CD4-positive, CD25-positive, alpha-beta regulatory T cell (primary cell): ENCODE data around the gene S100A14. TPM values are rescaled to one million over a fixed set of nuclear protein-coding genes. Genes with fewer than 3 reads are reported as not detected.

ENCODE experiments used
- ATAC-seq, 2 donors: fragments of 150-1000 bp; cut with Tn5 transposase; one replicate each; pipeline ENCODE4 v1.10.0; 2021; ENCODE audit warnings: low read depth in 2 of 2, moderate number of reproducible peaks in 2 of 2, moderate library complexity in 1 of 2
- DNase-seq, 3 donors: peaks; one replicate each; pipeline versions ENCODE4 v3.0.0 to v3.0.0-alpha.2; 2012 to 2022; ENCODE audit warnings: mixed read lengths in 1 of 3
- H3K27ac ChIP-seq: one replicate; pipeline ENCODE4 v1.7.0; 2013; ENCODE audit warnings: mild to moderate bottlenecking, low read length; ENCODE audit not compliant: insufficient read depth, poor library complexity, severe bottlenecking
- H3K27me3 ChIP-seq: one replicate; pipeline ENCODE4 v1.7.0; 2013; ENCODE audit warnings: low read length; ENCODE audit not compliant: control insufficient read depth, insufficient read depth
- H3K36me3 ChIP-seq: one replicate; pipeline ENCODE4 v1.7.0; 2013; ENCODE audit warnings: mild to moderate bottlenecking, low read length, moderate library complexity; ENCODE audit not compliant: control insufficient read depth, insufficient read depth
- H3K4me1 ChIP-seq: 2 replicates; pipeline ENCODE4 v1.7.0; 2013; ENCODE audit warnings: mild to moderate bottlenecking, low read length; ENCODE audit not compliant: insufficient read depth, control insufficient read depth, poor library complexity, severe bottlenecking
- H3K4me3 ChIP-seq: one replicate; pipeline ENCODE4 v1.7.0; 2013; ENCODE audit warnings: low read depth, mild to moderate bottlenecking, low read length, moderate library complexity
- H3K9me3 ChIP-seq, 2 experiments: 1 replicate in 1 of 2; 2 replicates in 1 of 2; pipeline ENCODE4 v1.7.0; 2013; ENCODE audit warnings: low read length in 2 of 2, mild to moderate bottlenecking in 1 of 2, moderate library complexity in 1 of 2; ENCODE audit not compliant: control insufficient read depth in 2 of 2
- H3K27ac Mint-ChIP-seq, 3 donors: one replicate each; pipeline ENCODE4 v1.8.0; 2020 to 2022; ENCODE audit warnings: mild to moderate bottlenecking in 3 of 3, mixed read lengths in 3 of 3, moderate library complexity in 2 of 3
- H3K27me3 Mint-ChIP-seq: one replicate; pipeline ENCODE4 v1.8.0; 2022; ENCODE audit warnings: mild to moderate bottlenecking, mixed read lengths
- H3K36me3 Mint-ChIP-seq: one replicate; pipeline ENCODE4 v1.8.0; 2020; ENCODE audit warnings: mixed read lengths
- H3K4me1 Mint-ChIP-seq, 4 donors: one replicate each; pipeline ENCODE4 v1.8.0; 2020 to 2022; ENCODE audit warnings: mixed read lengths in 4 of 4, mild to moderate bottlenecking in 1 of 4
- H3K4me3 Mint-ChIP-seq, 4 donors: one replicate each; pipeline ENCODE4 v1.8.0; 2020 to 2022; ENCODE audit warnings: mild to moderate bottlenecking in 4 of 4, mixed read lengths in 4 of 4, moderate library complexity in 3 of 4
- H3K9me3 Mint-ChIP-seq, 7 donors: one replicate each; pipeline ENCODE4 v1.8.0; 2020 to 2022; ENCODE audit warnings: mixed read lengths in 7 of 7, mild to moderate bottlenecking in 3 of 7, moderate library complexity in 2 of 7
- polyA plus RNA-seq, 4 donors: library from polyadenylated mRNA; unstranded; fragments of 300-500 nt; fragmentation: Illumina TruSeq; gene quantifications; one replicate each; pipeline ENCODE4 v1.2.3, GENCODE V29; 2021
- total RNA-seq: library from RNA; stranded (reverse); gene quantifications from one replicate; pipeline ENCODE4 v1.2.3, GENCODE V29; 2022

Gene S100A14
- total and polyA plus RNA-seq, 5 donors from 2014 or later = not detected

DNA sequence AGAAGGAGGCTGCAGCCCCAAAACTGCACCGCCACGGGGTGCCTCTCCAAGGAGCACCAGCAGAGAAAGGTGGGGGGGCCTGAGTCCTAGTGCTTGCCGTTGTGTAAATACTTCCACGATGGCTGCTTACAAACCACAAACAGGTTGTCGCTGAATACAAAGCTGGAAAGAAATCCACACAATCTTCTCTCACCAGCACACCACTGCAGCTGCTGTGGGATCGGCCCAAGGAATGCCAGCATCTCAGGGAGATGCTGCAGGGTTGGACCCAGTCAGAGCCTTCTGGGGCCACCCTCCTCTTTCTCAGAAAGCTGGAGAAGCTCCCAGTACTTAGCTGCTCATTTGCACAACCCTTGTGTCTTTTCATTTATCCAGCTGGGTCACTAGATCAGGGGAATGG lies 3.0 kb upstream of the S100A14 start:
- H3K27ac ChIP-seq = no peak overlapping the region
- DNase-seq = no peak
- no peak for ATAC-seq
- H3K27me3 Mint-ChIP-seq = no peaks in the 10 kb centered on the region
- no peaks in the 10 kb centered on the region for H3K9me3 ChIP-seq
- H3K4me3 ChIP-seq = no peak overlapping the region
- no peaks in the 10 kb centered on the region for H3K4me1 ChIP-seq
- H3K4me3 Mint-ChIP-seq = no peak overlapping the region
- peaks cover 6% of the 10 kb centered on the region for H3K36me3 Mint-ChIP-seq
- H3K27me3 ChIP-seq = no peaks in the 10 kb centered on the region
- H3K27ac Mint-ChIP-seq = no peak overlapping the region
- no peaks in the 10 kb centered on the region for H3K36me3 ChIP-seq
- no peaks in the 10 kb centered on the region for H3K9me3 Mint-ChIP-seq
- H3K4me1 Mint-ChIP-seq = peaks cover 0 to 6% (median 0%) of the 10 kb centered on the region in 4 donors

DNA sequence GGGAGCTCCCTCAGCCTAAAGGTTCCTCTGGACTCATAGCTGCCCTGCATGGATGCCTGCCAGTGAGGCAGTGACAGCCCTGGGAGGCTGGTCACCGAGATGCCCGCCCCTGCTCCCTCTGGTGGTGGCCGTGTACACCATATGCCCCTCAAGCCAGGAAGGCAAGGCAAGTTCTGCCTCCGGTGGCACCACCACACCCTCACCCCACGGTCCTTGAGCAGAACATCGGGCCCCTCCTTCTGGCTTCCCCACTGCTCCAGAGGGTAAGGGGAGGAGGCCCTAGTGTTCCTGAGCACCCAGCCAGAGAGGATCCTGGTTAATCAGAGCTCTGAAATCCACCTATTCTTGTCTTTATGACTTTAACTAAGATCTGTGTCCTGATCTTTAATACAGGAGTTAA lies 1.5 kb upstream of the S100A14 start:
- no peaks in the 10 kb centered on the region for H3K36me3 Mint-ChIP-seq

DNA sequence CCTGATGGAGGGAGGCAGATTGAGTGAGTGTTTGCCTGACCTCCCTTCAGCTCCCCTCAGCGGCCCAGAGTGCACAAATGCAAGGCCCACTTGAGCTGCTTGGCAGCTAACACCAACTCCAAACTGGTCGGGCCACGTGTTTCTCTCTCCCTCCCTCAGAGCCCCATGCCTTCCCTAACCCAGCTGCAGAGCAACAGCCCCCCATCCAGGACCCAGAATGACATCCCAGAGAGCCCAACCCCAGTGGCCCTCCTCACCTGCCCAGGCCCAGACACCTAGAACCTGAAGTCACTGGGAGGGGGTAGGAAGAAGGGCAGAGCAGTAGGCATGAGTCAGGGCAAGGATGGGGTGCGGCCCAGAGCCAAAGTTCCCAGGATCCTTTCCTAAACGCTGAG lies 789 bp upstream of the S100A14 start:
- H3K27me3 Mint-ChIP-seq = no peaks in the 10 kb centered on the region
- DNase-seq (no peak), ATAC-seq (no peak)
- no peaks in the 10 kb centered on the region for H3K36me3 Mint-ChIP-seq
- H3K27ac Mint-ChIP-seq = peak overlapping the region in 1 of 3 donors; percentile 36
- Histone ChIP-seq H3K4me1 (no peaks in the 10 kb centered on the region), H3K4me3 (no peak overlapping the region), H3K9me3 (no peaks in the 10 kb centered on the region), H3K27me3 (no peaks in the 10 kb centered on the region), H3K27ac (no peak overlapping the region), H3K36me3 (no peaks in the 10 kb centered on the region)
- H3K4me1 Mint-ChIP-seq = peaks cover 0 to 6% (median 0%) of the 10 kb centered on the region in 4 donors
- no peak overlapping the region for H3K4me3 Mint-ChIP-seq
- no peaks in the 10 kb centered on the region for H3K9me3 Mint-ChIP-seq

More for the DNA sequence above, 1.5 kb upstream of the S100A14 start:
- Mint-ChIP-seq H3K4me1 (peaks cover 0 to 6% (median 0%) of the 10 kb centered on the region in 4 donors), H3K27ac (no peak overlapping the region), H3K9me3 (no peaks in the 10 kb centered on the region), H3K27me3 (no peaks in the 10 kb centered on the region), H3K4me3 (no peak overlapping the region)
- peak in 2 of 3 donors; percentile 55 to 73 for DNase-seq
- no peak overlapping the region for H3K27ac ChIP-seq
- peak in 1 of 2 donors; percentile 82 for ATAC-seq
- no peaks in the 10 kb centered on the region for H3K4me1 ChIP-seq
- H3K9me3 ChIP-seq = no peaks in the 10 kb centered on the region
- no peaks in the 10 kb centered on the region for H3K36me3 ChIP-seq
- no peak overlapping the region for H3K4me3 ChIP-seq
- no peaks in the 10 kb centered on the region for H3K27me3 ChIP-seq

DNA sequence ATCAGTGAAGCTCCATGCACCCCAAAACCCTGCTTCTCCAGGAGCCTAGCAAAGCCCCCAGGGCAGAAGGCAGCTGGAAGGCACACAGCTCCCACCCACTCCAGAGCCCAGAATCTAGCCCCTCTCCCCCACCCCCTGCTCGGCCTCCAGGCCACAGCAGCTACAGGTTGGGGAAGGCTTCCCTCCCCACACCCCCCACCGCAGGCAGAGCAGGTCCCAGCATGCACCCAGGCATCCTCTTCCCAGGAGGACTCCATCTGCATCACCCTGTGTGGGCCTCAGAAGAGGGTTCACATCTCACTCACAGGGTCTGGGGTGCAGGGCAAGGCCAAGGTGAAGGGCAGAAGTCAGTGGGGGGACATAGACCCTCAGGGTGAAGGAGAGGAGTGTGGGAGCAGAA lies 719 bp downstream of the S100A14 start:
- no peak overlapping the region for H3K27ac Mint-ChIP-seq
- no peak overlapping the region for H3K4me3 Mint-ChIP-seq

DNA sequence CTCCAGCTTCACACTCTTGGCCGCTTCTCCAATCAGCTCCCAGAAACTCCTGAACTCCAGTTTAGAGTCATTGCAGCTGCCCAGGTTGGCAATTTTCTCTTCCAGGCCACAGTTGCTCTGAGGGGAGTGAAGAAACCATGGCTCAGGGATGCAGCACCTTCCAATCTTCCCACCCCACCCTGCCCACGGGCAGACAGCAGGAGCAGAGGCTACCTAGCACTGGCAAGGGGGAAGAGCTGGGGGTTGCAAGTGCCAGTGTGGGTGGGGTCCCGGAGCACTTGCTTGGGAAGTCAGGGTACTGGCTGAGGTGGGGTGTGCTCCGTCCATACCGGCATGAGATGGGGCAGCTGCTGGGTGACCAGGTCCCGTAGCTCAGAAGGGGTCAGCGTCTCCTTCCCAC lies 1.2 kb downstream of the S100A14 start:
- DNase-seq (no peak), ATAC-seq (no peak)
- Mint-ChIP-seq H3K36me3 (no peaks in the 10 kb centered on the region), H3K27ac (peak overlapping the region in 1 of 3 donors; percentile 76), H3K4me1 (peaks cover 0 to 6% (median 0%) of the 10 kb centered on the region in 4 donors), H3K27me3 (no peaks in the 10 kb centered on the region), H3K9me3 (no peaks in the 10 kb centered on the region), H3K4me3 (no peak overlapping the region)
- no peaks in the 10 kb centered on the region for H3K9me3 ChIP-seq
- no peak overlapping the region for H3K27ac ChIP-seq
- H3K27me3 ChIP-seq = no peaks in the 10 kb centered on the region
- no peak overlapping the region for H3K4me3 ChIP-seq
- no peaks in the 10 kb centered on the region for H3K4me1 ChIP-seq
- H3K36me3 ChIP-seq = no peaks in the 10 kb centered on the region

More for the DNA sequence above, 719 bp downstream of the S100A14 start:
- Histone ChIP-seq H3K36me3 (no peaks in the 10 kb centered on the region), H3K27ac (no peak overlapping the region), H3K4me1 (no peaks in the 10 kb centered on the region), H3K4me3 (no peak overlapping the region), H3K27me3 (no peaks in the 10 kb centered on the region), H3K9me3 (no peaks in the 10 kb centered on the region)
- no peaks in the 10 kb centered on the region for H3K27me3 Mint-ChIP-seq
- no peaks in the 10 kb centered on the region for H3K9me3 Mint-ChIP-seq
- no peaks in the 10 kb centered on the region for H3K36me3 Mint-ChIP-seq
- no peak for DNase-seq
- H3K4me1 Mint-ChIP-seq = peaks cover 0 to 6% (median 0%) of the 10 kb centered on the region in 4 donors
- ATAC-seq = no peak

DNA sequence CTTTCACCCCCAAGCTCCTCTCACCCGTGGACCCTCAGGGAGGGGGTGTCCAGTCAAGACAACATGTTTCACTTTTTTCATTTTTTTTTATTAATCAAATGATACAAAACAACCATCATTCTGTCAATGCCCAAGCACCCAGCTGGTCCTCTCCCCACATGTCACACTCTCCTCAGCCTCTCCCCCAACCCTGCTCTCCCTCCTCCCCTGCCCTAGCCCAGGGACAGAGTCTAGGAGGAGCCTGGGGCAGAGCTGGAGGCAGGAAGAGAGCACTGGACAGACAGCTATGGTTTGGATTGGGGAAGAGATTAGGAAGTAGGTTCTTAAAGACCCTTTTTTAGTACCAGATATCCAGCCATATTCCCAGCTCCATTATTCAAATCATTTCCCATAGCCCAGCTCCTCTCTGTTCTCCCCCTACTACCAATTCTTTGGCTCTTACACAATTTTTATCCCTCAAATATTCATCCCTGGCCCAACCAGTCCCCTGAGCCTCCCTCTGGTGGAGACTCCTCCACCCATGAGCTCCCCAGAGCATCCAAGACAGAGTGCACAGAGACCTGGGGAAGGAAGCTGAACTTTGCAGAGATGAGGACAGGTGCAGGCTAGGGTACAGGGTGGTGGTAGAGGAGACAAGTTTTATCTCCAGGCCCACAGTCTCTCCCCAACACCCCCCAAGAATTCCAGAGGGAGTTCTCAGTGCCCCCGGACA lies 1.8 kb downstream of the S100A14 start:
- Histone ChIP-seq H3K27ac (no peak overlapping the region), H3K27me3 (no peaks in the 10 kb centered on the region), H3K36me3 (no peaks in the 10 kb centered on the region), H3K9me3 (no peaks in the 10 kb centered on the region), H3K4me3 (no peak overlapping the region), H3K4me1 (no peaks in the 10 kb centered on the region)
- Mint-ChIP-seq H3K9me3 (no peaks in the 10 kb centered on the region), H3K27me3 (no peaks in the 10 kb centered on the region), H3K4me1 (peaks cover 0 to 6% (median 0%) of the 10 kb centered on the region in 4 donors), H3K27ac (peak overlapping the region in 1 of 3 donors; percentile 76), H3K4me3 (no peak overlapping the region), H3K36me3 (no peaks in the 10 kb centered on the region)
- ATAC-seq (no peak), DNase-seq (no peak)

DNA sequence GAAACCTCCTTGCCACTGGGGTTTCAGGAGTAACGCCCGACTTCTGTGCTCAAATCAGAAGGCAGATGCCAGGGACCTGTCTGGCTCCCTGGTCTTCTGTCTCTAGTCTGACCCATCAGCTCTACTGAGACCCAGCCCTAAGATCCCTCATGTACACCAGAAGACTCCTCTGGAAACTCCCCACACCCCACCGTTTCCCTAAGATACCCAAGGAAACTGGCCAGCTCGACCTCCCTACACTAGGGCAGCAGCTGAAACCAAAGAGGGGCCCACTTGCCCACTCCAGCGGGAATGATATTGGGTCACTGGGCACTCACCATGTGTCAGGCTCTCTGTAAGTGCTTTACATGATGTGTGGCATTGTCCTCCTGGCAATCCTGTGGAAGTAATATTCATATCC lies 2.7 kb downstream of the S100A14 start:
- no peak overlapping the region for H3K27ac ChIP-seq
- DNase-seq = no peak
- no peaks in the 10 kb centered on the region for H3K4me1 ChIP-seq
- no peak for ATAC-seq
- no peaks in the 10 kb centered on the region for H3K27me3 Mint-ChIP-seq
- H3K36me3 Mint-ChIP-seq = no peaks in the 10 kb centered on the region
- no peaks in the 10 kb centered on the region for H3K36me3 ChIP-seq
- H3K4me3 Mint-ChIP-seq = no peak overlapping the region
- no peaks in the 10 kb centered on the region for H3K27me3 ChIP-seq
- H3K9me3 ChIP-seq = no peaks in the 10 kb centered on the region
- H3K4me1 Mint-ChIP-seq = peaks cover 0 to 6% (median 0%) of the 10 kb centered on the region in 4 donors
- no peaks in the 10 kb centered on the region for H3K9me3 Mint-ChIP-seq
- peak overlapping the region in 1 of 3 donors; percentile 25 for H3K27ac Mint-ChIP-seq
- H3K4me3 ChIP-seq = no peak overlapping the region

DNA sequence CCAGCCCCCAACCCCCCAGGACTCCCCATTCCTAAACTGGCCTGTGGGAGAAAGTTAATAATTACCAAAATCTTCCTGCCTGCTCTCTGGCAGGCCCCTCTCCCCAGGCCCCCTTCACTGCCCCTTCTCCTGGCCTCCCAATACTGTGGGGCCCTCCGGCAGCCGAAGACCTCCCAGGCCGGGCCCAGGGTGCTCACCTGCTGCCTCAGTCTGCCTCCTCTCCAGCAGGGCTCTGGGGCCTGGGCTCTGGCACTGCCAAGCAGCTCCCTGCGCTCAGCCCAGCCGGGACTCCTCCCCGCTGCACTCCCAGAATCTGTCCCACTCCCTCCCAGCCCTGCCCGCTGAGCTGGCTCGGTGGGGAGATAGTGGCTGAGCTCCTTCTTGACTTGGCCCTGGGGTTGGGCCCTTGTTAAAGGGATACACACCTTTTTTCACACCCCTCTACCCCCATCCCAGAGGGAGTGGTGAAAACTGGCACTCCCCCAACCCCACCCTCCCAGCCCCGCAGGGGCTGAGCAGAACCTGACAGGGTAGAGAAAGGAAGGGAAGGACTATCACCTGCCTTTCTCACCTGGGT lies 3.3 kb downstream of the S100A14 start, which contains the start of gene S100A16:
S100A16 (minus strand) TSS at position 383 of the 577 bp plus-strand sequence. CDS start 4,986 bp downstream, outside the sequence.
- no peak within 1 kb of the TSS for H3K4me3 ChIP-seq

More for the DNA sequence above, 3.3 kb downstream of the S100A14 start, which contains the start of gene S100A16:
- no peaks in the 10 kb centered on the region for H3K27me3 Mint-ChIP-seq
- peak within 1 kb of the TSS in 1 of 3 donors; percentile 25 for H3K27ac Mint-ChIP-seq
- no peak for ATAC-seq
- H3K4me1 Mint-ChIP-seq = peaks cover 0 to 4% (median 0%) of the 10 kb centered on the region in 4 donors
- no peaks in the 10 kb centered on the region for H3K36me3 Mint-ChIP-seq
- no peaks in the 10 kb centered on the region for H3K9me3 Mint-ChIP-seq
- no peaks in the 10 kb centered on the region for H3K36me3 ChIP-seq
- no peaks in the 10 kb centered on the region for H3K9me3 ChIP-seq
- H3K27ac ChIP-seq = no peak within 1 kb of the TSS
- DNase-seq = no peak
- no peaks in the 10 kb centered on the region for H3K4me1 ChIP-seq
- H3K4me3 Mint-ChIP-seq = no peak within 1 kb of the TSS
- H3K27me3 ChIP-seq = no peaks in the 10 kb centered on the region
